ENCODE data around the gene SHMT2. TPM values are rescaled to one million over a fixed set of nuclear protein-coding genes. Genes with fewer than 3 reads are reported as not detected.

The SHMT2 gene
- total RNA-seq (2014; rRNA removed; shearing (Covaris generic)), result 160 and 174 TPM in 2 replicates

DNA sequence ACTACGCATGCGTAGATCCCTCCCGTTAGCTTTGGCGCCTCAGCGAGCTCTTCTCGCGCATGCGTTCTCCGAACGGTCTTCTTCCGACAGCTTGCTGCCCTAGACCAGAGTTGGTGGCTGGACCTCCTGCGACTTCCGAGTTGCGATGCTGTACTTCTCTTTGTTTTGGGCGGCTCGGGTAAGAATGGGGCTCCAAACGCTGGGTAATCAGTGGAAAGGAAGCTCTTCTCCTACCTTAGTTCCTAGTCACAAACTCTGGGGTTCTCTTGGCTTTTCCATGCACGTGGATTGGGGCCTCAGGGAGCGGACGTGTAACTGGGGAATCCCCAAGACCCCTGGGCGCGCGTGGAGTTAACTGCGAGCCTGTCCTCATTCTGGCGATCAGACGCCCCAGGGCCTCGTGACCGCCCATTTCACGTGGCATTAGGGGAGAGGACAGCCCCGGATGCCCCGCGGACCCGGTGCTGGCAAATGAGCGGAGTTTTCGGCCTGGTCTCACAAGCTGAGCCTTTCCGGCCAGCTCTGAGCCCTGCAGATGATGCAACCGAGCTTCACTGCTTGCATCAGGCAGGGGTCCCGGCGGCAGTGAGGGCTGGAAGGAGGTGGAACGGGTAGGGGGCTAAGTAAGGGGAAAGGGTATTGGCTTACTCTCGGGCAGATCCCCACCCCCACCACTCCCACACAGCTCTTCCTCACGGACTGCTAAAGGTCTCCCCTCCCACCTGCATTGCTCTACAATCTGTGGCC, at the start of gene SHMT2:
Gene SHMT2 (plus strand): TSS at position 78 of the 747 bp plus-strand sequence. CDS start 68 bp downstream, at position 146.
- in situ Hi-C loops (cut with HindIII; ENCODE audit: low sequenced_read_pairs), result no loop called here
- DNase-seq (ENCODE audit: low spot score), result peak; percentile 97

DNA sequence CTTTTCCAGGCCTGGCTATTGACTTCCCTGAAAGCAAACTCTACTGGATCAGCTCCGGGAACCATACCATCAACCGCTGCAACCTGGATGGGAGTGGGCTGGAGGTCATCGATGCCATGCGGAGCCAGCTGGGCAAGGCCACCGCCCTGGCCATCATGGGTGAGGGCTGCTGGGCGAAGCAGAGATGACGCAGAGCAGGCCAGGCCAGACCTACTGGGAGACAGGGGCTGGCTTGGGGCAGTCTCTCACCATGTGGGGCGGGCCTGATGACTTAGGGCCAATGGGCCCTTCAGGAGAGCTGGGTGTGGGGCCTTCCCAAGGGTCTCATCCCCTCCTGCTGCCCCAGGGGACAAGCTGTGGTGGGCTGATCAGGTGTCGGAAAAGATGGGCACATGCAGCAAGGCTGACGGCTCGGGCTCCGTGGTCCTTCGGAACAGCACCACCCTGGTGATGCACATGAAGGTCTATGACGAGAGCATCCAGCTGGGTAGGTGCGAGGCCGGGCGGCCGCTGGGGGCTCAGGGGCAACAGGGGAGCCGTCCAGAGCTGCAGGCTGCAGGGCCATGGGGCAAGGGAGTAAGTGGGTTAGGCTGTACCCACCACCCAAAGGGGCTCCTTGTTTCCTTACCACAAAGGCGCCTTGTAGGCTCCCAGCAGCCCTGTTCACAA, 49.1 kb upstream of the SHMT2 start:
- in situ Hi-C loops (cut with HindIII; ENCODE audit: low sequenced_read_pairs), result no loop called here

DNA sequence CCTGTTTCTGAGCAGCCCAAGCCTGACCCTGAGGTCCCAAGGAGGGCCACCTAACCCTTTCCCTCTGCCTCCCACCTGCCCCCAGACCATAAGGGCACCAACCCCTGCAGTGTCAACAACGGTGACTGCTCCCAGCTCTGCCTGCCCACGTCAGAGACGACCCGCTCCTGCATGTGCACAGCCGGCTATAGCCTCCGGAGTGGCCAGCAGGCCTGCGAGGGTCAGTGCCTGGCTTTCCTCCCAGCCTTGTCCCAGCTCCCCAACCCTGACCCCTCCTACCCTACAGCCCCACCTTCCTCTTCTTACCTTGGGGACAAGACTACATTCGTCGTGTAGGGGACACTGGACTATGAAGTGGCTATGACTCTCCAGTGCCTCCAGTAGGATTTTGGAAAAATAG, 48.4 kb upstream of the SHMT2 start:
- no peak for DNase-seq (ENCODE audit: low spot score)
- in situ Hi-C loops (cut with HindIII; ENCODE audit: low sequenced_read_pairs), result no loop called here

More for the DNA sequence above, 49.1 kb upstream of the SHMT2 start:
- no peak for DNase-seq (ENCODE audit: low spot score)

DNA sequence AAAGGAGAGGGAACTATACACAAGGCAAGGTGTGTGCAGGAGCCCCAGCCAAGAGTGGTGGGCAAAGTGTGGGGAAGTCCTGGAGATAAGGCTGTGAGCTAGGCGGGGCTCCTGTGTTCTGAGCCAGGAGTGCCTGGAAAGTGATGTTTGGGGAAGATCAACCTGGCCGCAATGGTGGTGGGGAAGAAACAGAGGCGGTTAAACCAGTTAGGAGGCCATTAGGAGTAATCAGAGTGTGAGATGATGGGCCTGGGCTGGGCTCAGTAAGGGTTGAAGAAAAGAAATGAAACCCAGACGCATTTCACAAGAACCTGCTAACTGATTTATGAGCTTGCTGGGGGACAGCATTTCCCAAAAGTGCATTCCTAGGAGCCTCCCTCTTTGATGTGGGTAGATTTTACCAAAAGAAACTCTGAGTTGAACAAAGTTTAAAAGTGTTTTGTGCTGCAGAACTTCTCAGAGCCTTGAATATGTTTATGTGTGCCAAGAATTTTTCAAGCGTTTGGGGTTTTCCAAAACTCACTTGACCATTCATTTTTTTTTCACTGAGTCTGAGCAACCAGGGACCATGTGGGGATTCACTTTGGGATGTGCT, 47.9 kb upstream of the SHMT2 start:
- no peak for DNase-seq (ENCODE audit: low spot score)
- in situ Hi-C loops (cut with HindIII; ENCODE audit: low sequenced_read_pairs), result no loop called here

DNA sequence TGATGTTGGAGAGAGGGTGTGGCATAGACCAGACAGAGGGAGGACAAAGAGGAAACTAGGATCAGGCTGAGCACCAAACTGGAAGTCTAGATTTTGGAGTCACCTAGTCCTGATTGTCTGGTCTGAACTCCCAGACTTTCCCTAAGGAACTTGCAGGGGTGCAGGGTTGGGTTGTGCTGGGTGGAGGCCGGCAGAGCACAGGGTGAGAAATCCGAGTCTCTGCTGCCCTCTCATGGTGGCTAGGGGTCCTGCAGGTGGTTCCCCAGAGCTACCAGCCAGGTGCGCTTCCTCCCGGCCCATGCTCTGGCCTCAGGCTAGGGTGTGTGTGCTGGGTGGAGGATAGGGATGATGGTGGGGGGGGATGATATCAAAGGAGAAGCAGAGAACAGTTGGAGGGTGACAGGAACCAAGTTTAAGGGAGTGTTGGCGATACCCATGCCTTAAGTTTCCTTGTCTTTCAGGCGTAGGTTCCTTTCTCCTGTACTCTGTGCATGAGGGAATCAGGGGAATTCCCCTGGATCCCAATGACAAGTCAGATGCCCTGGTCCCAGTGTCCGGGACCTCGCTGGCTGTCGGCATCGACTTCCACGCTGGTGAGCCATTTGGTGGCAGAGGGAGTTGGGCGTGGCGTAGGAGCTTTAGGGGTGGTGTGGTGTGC, 46.5 kb upstream of the SHMT2 start:
- in situ Hi-C loops (cut with HindIII; ENCODE audit: low sequenced_read_pairs), result no loop called here
- DNase-seq (ENCODE audit: low spot score), result peak; percentile 85

DNA sequence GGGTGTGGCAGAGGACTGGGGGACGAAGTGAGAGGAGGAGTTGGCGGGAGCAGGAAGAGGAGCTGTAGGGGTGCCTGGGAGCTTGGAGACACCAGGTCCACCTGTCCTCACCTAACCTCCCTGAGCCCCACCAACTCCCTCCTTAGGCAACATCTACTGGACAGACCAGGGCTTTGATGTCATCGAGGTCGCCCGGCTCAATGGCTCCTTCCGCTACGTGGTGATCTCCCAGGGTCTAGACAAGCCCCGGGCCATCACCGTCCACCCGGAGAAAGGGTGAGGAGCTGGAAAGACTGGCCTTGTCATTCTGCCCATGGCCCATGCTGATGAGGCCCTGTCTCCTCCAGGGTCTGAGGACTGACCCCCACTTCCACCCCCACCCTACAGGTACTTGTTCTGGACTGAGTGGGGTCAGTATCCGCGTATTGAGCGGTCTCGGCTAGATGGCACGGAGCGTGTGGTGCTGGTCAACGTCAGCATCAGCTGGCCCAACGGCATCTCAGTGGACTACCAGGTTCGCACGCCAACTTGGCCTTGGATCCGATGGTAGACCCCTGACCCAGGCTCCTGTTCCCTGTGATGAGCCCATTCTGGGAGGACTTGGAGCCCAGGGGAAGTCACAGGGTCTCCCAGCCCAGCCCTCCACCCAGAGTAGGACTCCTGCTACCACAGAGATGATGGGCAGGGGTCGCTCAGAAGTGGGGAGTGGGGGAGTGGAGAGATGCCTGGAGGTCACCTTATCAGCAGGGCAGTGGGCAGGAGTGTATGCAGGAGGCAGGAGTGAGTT, 45.4 kb upstream of the SHMT2 start:
- in situ Hi-C loops (cut with HindIII; ENCODE audit: low sequenced_read_pairs), result no loop called here
- no peak for DNase-seq (ENCODE audit: low spot score)

DNA sequence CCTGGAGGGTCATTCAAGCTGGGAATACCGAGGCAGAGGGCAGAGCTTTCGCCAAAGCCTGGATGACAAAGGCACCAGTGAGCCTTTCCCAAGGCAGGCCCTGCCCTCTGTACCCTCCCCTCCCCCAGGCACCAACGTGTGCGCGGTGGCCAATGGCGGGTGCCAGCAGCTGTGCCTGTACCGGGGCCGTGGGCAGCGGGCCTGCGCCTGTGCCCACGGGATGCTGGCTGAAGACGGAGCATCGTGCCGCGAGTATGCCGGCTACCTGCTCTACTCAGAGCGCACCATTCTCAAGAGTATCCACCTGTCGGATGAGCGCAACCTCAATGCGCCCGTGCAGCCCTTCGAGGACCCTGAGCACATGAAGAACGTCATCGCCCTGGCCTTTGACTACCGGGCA, 44.1 kb upstream of the SHMT2 start:
- in situ Hi-C loops (cut with HindIII; ENCODE audit: low sequenced_read_pairs), result no loop called here
- no peak for DNase-seq (ENCODE audit: low spot score)

DNA sequence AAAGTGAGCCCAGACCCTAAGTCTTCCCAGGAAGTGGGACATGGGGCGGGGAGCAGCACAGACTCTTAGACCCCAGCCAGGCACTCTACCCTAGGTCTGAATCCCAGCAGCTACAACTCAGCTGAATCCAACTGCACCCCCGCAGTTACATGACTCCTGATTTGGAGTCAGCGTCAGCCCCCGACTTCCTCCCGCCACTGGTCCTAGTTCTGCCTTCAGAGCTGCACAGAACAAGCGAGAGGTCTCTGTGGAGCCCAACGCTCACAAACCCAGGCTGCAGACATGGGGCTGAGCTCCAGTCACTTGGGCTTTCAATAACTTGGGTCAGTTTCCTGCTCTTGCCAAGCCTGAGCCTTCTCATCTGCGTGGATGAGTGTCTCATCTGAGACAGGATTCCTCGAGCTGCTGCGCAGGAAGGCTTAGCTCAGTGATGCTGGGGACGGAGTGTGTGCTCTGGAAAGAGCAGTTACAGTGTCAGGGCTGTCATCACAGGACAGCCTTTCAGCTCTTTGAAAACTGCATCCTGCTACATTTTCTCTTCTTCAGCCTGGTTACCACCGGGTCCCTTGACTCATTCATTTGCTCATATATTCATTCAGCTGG, 43.5 kb upstream of the SHMT2 start:
- DNase-seq (ENCODE audit: low spot score), result no peak
- in situ Hi-C loops (cut with HindIII; ENCODE audit: low sequenced_read_pairs), result no loop called here

DNA sequence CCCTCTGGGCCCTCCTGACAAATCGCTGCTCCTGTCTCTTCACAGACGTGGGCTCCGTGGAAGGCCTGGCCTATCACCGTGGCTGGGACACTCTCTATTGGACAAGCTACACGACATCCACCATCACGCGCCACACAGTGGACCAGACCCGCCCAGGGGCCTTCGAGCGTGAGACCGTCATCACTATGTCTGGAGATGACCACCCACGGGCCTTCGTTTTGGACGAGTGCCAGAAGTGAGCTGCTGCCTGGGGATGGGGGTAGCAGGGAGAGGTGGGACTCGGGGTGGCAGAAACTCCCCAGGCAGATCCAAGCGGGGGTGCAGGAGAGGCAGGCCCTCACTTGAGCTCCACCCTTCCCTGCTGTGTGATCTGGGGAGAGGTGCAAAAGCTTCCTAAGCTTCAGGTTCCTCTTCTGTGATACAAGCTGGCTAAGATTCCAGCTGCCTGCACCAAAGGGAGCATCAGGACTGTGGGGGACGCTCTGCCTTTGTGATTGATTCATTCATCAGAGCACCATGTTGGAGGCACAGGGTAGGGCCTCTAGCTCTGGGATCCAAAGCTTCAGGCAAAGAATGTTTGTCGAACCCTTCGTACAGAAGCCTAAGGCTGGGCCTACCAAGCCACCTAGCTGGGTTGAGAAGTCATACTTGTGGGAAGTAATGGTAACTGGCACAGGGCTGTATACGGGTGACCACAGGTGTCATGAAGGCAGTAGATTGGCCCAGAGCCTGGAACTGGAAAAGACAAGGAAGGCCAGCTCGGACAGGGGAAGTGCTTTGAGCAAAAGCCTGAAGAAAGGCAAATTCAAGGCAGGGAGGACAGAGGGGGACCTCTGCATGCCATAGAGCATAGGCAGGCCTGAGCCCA, 42.1 kb upstream of the SHMT2 start:
- in situ Hi-C loops (cut with HindIII; ENCODE audit: low sequenced_read_pairs), result no loop called here

DNA sequence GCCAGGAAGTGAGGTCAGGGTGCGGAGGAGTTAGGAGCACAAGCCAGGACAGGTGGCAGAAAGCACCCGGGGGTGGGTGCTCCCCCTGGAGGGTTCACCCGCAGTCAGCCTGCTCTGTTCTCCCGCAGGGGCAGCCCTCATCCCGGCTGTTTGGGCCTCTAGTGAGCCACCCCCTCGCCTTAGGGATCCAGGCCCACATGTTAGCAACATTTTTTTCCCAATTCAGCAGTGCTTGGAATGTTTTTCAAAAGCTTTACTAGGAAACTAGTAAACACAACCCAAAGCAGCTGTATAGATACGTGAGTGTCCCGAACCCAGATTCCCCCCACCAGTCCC, 41.5 kb upstream of the SHMT2 start:
- no peak for DNase-seq (ENCODE audit: low spot score)
- in situ Hi-C loops (cut with HindIII; ENCODE audit: low sequenced_read_pairs), result no loop called here

More for the DNA sequence above, 42.1 kb upstream of the SHMT2 start:
- peak; percentile 70 for DNase-seq (ENCODE audit: low spot score)

DNA sequence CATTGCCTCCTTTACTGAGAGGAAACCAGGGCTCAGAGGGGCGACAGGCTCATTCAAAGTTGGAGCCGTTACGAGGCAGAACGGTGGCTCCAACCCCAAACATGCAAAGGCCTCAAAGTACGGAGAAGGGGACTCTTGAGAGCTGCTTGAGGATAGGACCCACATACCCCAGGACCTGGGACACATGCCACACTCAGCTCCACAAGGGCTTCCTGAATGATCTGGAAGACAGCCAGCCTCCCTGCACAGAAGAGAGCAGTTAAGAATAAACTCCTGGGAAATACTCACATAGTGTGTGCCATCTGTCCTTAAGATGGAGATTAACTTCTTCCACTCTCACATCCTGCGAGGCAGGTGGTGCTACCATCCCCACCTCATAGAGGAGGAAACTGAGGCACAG, 39.5 kb upstream of the SHMT2 start:
- in situ Hi-C loops (cut with HindIII; ENCODE audit: low sequenced_read_pairs), result no loop called here
- peak; percentile 74 for DNase-seq (ENCODE audit: low spot score)

DNA sequence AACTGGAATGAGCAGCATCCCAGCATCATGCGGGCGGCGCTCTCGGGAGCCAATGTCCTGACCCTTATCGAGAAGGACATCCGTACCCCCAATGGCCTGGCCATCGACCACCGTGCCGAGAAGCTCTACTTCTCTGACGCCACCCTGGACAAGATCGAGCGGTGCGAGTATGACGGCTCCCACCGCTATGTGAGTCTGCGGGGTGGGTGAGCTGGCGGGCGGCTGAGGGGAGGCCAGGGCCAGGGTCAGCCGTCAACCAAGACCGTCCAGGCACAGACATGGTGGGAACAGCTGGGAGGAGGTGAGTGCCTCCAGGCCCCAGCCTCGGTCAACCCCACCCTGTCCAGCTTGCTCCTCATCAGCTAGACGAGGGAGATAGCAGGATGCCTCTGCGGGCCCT, 38.7 kb upstream of the SHMT2 start:
- DNase-seq (ENCODE audit: low spot score), result no peak
- in situ Hi-C loops (cut with HindIII; ENCODE audit: low sequenced_read_pairs), result no loop called here

DNA sequence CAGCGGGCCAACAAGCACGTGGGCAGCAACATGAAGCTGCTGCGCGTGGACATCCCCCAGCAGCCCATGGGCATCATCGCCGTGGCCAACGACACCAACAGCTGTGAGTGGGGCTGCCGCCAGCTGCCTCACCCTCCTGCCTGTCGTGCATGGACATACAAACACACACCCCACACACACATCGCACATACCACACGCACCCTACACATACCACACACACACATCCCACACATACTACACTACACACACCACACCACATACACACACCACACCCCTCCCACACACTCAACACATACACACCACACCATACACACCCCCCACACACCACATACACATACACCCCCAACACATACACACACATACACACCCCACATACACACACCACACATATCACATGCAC, 38.1 kb upstream of the SHMT2 start:
- in situ Hi-C loops (cut with HindIII; ENCODE audit: low sequenced_read_pairs), result no loop called here
- DNase-seq (ENCODE audit: low spot score), result no peak

DNA sequence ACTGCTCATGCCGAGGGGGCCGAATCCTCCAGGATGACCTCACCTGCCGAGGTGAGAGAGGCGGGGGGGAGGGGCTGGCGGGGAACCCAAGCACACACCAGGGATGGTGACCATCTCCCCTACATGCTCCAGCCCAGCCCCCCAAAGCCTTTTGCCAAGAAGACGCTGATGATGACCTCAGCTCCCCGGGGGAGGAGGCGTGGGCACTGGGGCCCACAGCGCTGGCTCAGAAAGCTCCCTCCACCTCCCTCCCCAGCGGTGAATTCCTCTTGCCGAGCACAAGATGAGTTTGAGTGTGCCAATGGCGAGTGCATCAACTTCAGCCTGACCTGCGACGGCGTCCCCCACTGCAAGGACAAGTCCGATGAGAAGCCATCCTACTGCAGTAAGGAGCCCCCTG, 36.6 kb upstream of the SHMT2 start:
- DNase-seq (ENCODE audit: low spot score), result no peak
- in situ Hi-C loops (cut with HindIII; ENCODE audit: low sequenced_read_pairs), result no loop called here

DNA sequence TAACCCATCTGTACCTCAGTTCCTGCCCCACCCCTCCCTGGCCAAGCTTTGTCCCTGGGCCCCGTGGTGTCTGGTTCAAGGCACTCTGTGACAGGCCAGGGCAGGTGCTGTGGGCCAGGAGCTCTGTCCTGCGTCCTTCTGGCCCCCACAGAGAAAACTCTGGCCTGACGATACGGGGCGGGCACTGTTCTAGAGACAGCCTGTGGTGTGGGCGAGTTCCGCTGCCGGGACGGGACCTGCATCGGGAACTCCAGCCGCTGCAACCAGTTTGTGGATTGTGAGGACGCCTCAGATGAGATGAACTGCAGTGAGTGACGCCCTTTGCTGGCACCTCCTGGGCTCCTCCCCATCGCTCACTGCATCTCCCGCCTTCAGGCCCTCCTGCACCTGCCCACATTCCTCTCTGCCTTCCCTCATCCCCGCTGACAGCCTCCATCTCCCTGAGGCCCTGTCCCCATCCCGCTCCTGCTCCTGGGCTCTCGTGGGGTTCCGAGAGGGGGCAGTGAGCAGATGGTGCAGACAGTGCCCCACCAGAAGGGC, 35.7 kb upstream of the SHMT2 start:
- in situ Hi-C loops (cut with HindIII; ENCODE audit: low sequenced_read_pairs), result no loop called here
- DNase-seq (ENCODE audit: low spot score), result peak; percentile 43

DNA sequence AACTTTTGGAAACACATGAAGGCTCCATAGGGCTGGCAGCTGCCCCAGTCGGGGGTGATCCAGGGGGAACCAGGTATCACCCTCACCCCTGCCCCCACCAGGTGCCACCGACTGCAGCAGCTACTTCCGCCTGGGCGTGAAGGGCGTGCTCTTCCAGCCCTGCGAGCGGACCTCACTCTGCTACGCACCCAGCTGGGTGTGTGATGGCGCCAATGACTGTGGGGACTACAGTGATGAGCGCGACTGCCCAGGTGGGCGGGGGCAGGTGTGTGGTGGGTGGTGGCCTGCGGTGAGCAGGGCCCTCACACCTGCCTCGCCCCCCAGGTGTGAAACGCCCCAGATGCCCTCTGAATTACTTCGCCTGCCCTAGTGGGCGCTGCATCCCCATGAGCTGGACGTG, 35.3 kb upstream of the SHMT2 start:
- in situ Hi-C loops (cut with HindIII; ENCODE audit: low sequenced_read_pairs), result no loop called here

DNA sequence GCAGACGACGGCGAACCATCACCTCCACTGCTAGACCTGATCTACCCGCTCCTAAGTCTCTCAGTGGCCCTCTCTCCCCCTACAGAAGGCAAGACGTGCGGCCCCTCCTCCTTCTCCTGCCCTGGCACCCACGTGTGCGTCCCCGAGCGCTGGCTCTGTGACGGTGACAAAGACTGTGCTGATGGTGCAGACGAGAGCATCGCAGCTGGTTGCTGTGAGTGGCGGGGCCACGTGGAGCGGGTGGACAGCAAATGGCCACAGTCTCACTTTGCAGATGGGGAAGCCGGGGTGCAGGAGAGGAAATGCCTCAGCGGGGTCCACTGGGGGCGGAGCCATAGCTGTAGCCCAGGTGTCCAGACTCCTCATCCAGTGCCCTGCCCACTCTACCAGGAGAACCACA, 34.3 kb upstream of the SHMT2 start:
- in situ Hi-C loops (cut with HindIII; ENCODE audit: low sequenced_read_pairs), result no loop called here
- DNase-seq (ENCODE audit: low spot score), result no peak

More for the DNA sequence above, 35.3 kb upstream of the SHMT2 start:
- DNase-seq (ENCODE audit: low spot score), result no peak

All from G401 (cell line).